Gastroesophageal sphincter (tissue), 3 donors: Measurements from ENCODE around the gene WDR26.

Experiments
- POLR2A ChIP-seq, 2 donors: fragments of 450-650 bp; IDR thresholded peaks; one replicate each; pipeline ENCODE4 v1.6.1; 2017; ENCODE audit warnings: antibody characterized with exemption in 2 of 2, mild to moderate bottlenecking in 2 of 2, moderate library complexity in 1 of 2
- TF ChIP-seq, protein P1 (sequence below), 4 experiments: fragments of 200-600 bp in 2 of 4; fragments of 450-650 bp in 2 of 4; sonication (generic) in 1 of 4; IDR thresholded peaks; one replicate each; pipeline ENCODE4 v1.5.1; 2017 to 2019; ENCODE audit warnings: antibody characterized with exemption in 4 of 4, mild to moderate bottlenecking in 2 of 4, moderate library complexity in 2 of 4

DNA sequence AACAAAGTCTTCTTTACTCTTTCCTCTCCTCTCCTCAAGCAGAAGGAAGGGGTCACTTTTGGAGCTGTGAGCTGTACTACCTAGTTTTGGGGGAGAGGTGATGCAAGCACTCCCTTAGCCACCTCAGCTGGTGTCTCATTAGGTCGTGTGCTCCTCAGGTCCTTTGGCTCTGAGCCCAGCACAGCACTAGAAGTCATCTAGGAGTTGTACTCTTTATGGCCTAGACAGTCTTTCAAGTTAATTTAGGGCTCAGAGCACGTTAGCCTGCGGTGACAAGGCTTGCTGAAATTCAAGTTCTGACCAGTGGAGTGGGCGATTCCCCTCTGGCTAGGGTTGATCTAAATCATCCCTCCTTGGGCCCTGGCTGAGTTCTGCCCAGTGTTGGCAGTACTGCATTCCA is 48.0 kb upstream of the WDR26 start:
- TF ChIP-seq POLR2A (IDR thresholded peaks at IDR 0.05): no peak
- TF ChIP-seq, protein P1, sequence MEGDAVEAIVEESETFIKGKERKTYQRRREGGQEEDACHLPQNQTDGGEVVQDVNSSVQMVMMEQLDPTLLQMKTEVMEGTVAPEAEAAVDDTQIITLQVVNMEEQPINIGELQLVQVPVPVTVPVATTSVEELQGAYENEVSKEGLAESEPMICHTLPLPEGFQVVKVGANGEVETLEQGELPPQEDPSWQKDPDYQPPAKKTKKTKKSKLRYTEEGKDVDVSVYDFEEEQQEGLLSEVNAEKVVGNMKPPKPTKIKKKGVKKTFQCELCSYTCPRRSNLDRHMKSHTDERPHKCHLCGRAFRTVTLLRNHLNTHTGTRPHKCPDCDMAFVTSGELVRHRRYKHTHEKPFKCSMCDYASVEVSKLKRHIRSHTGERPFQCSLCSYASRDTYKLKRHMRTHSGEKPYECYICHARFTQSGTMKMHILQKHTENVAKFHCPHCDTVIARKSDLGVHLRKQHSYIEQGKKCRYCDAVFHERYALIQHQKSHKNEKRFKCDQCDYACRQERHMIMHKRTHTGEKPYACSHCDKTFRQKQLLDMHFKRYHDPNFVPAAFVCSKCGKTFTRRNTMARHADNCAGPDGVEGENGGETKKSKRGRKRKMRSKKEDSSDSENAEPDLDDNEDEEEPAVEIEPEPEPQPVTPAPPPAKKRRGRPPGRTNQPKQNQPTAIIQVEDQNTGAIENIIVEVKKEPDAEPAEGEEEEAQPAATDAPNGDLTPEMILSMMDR (IDR thresholded peaks at IDR 0.05): no peak
